ENCODE results near the gene IRX4.

The IRX4 gene

GRCh38 chr5:1925111-1926070, 42.7 kb upstream of the IRX4 start:
- TF ChIP-seq PPARA (CRISPR knock-in tag; IDR thresholded peaks at IDR 0.05; ENCODE audit: borderline replicate concordance) (no peak), ESRRG (CRISPR knock-in tag; IDR thresholded peaks at IDR 0.05) (no peak), TCF4 (CRISPR knock-in tag; IDR thresholded peaks at IDR 0.05; ENCODE audit: borderline replicate concordance) (no peak), CSRNP3 (CRISPR knock-in tag; IDR thresholded peaks at IDR 0.05) (no peak), ZC3H10 (CRISPR knock-in tag; IDR thresholded peaks at IDR 0.05) (no peak), CREB5 (CRISPR knock-in tag; IDR thresholded peaks at IDR 0.05; ENCODE audit: low read depth) (no peak), TSHZ2 (CRISPR knock-in tag; IDR thresholded peaks at IDR 0.05) (no peak), GLIS3 (CRISPR knock-in tag; IDR thresholded peaks at IDR 0.05) (no peak), ISL1 (CRISPR knock-in tag; IDR thresholded peaks at IDR 0.05) (no peak), SNAI2 (CRISPR knock-in tag; IDR thresholded peaks at IDR 0.05) (no peak)
- ATAC-seq = no peak

- ATAC-seq = no peak
- TF ChIP-seq OSR1 (CRISPR knock-in tag; IDR thresholded peaks at IDR 0.05) (no peak), CSDC2 (CRISPR knock-in tag; IDR thresholded peaks at IDR 0.05) (no peak), TOX (CRISPR knock-in tag; IDR thresholded peaks at IDR 0.05; ENCODE audit: borderline replicate concordance) (no peak), ZC3H10 (CRISPR knock-in tag; IDR thresholded peaks at IDR 0.05) (no peak), CREB5 (CRISPR knock-in tag; IDR thresholded peaks at IDR 0.05; ENCODE audit: low read depth) (no peak), PPARA (CRISPR knock-in tag; IDR thresholded peaks at IDR 0.05; ENCODE audit: borderline replicate concordance) (no peak), ESRRG (CRISPR knock-in tag; IDR thresholded peaks at IDR 0.05) (no peak), RARB (CRISPR knock-in tag; IDR thresholded peaks at IDR 0.05) (no peak), ARNTL (CRISPR knock-in tag; IDR thresholded peaks at IDR 0.05; ENCODE audit: borderline replicate concordance, low read depth) (no peak), ZNF565 (CRISPR knock-in tag; conservative IDR thresholded peaks at IDR 0.05; ENCODE audit: low read depth) (no peak), POU6F1 (CRISPR knock-in tag; IDR thresholded peaks at IDR 0.05; ENCODE audit: borderline replicate concordance, low read depth) (no peak), CSRNP3 (CRISPR knock-in tag; IDR thresholded peaks at IDR 0.05) (no peak), ZFP3 (CRISPR knock-in tag; IDR thresholded peaks at IDR 0.05) (no peak), ISL1 (CRISPR knock-in tag; IDR thresholded peaks at IDR 0.05) (no peak), ZFP30 (CRISPR knock-in tag; IDR thresholded peaks at IDR 0.05) (no peak), SNAI2 (CRISPR knock-in tag; IDR thresholded peaks at IDR 0.05) (no peak), BACH2 (CRISPR knock-in tag; IDR thresholded peaks at IDR 0.05; ENCODE audit: borderline replicate concordance) (no peak), ZNF70 (CRISPR knock-in tag; IDR thresholded peaks at IDR 0.05) (no peak)
Measured at GRCh38 chr5:1923766-1924165, 41.0 kb upstream of the IRX4 start.
